ENCODE measurements around the gene GJD3.
"Not testable (repeated sequence)": the region's sequence is repeated elsewhere in the genome, so short reads cannot be mapped to it uniquely, and the experiment has no call there.

GJD3 gene

GRCh38 chr17:40367728-40368127 is 3.2 kb upstream of the GJD3 start:
- ATAC-seq, result not testable (repeated sequence)

GRCh38 chr17:40366861-40367518 is 2.5 kb upstream of the GJD3 start:
- no peak for ATAC-seq
- DNase-seq, result no peak

More at GRCh38 chr17:40367728-40368127, 3.2 kb upstream of the GJD3 start:
- not testable (repeated sequence) for DNase-seq

DNA sequence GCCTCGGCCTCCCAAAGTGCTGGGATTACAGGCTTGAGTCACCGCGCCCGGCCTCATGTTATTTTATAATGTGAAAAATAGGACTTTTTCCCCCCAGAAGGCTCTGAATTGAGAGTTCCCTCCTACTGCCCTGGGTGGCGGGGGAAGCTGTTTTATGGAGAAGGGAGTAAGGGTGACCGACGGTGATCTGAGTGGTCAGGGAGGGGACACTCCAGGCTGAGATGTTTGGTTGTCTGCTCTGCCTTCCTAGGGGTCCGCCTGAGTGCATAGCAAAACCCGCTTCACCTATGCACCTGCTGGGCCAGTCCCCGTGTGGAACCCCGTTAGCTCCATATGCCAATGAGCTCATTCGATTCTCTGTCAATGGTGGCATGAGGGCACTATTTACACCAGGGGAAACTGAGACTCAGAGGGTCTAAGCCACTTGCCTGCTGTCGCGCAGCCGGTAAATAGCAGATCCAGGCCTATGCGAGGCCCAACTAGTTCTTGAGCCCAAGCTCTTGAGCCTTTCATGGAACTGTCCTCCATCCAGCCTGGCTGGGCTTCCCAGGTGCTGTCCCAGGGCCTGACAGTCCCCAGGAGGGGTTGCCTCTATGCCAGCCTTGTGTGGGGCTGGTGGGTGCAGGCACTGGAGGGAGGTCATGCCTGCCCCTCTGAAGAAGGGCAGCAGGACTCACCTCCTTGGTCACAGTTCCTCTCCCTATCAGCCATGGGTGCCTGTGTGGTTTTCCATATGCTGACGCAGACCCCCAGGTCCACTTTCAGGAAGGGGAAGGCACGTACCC is 1.7 kb upstream of the GJD3 start:
- DNase-seq (no peak), ATAC-seq (no peak)

GRCh38 chr17:40364906-40365305 is 369 bp upstream of the GJD3 start:
- no peak for ATAC-seq

GRCh38 chr17:40363111-40363827 is 1.3 kb downstream of the GJD3 start:
- DNase-seq (peak; percentile 47), ATAC-seq (peak; percentile 20)

More at GRCh38 chr17:40364906-40365305, 369 bp upstream of the GJD3 start:
- no peak for DNase-seq

DNA sequence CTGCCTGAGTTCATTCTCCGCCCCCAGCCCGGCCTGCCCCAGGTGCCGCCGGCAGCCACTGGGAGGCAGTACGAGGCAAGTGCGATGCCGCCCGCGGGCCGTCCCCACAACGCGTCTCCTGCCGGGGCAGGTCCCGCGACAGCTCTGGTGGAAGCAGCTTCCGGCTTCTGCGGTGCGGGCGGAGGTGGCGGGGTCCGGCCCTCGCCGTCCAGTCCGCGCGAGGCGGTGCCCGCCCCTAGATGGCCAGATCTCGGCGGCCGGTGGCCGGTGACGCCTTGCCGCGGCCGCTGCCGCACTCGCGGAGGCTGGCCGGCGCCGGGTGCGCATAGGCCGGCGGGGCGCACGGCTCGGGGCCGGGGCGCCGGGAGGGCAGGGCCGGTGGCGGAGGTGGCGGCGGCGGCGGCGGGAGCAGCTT is 1.8 kb downstream of the GJD3 start:
- DNase-seq (peak; percentile 91), ATAC-seq (peak; percentile 91)

DNA sequence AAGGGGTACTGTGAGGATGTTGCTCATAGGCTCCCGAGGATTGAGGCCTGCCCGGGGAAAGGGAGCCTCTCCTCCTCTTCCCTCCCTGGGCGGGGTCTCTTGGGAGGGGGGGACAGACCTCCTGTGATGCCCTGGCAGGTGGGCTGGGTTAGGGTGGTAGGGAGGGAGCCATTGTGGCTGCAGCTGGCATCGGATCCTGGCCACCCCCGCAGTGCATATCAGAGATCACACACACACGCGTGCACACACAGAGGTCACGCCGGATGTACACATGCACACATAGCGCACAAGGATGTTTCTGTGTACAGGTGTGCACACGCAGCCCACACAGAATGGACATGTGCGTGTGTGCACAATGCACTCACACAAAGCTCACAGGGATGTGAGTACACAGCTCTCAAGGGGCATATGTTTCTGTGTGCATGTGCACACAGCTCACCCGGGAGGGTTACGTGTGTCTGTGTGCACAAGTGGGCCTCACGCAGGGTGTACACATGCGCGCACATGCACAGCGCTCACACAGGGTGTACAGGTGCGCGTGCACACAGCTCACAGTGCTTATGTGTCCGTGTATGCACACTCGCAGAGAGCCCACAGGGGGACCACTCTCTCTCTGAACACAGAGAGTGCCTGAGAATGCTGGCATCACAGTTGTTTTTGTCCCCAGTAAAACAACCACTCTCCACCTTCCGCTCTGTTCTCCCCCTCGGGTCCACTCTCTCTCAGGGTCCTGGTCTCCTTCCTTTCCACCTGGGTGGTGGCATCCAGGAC is 2.4 kb downstream of the GJD3 start:
- DNase-seq, result no peak
- ATAC-seq, result peak; percentile 7

GRCh38 chr17:40361063-40361924 is 3.2 kb downstream of the GJD3 start:
- no peak for ATAC-seq

GRCh38 chr17:40360091-40360490 is 4.4 kb downstream of the GJD3 start:
- no peak for DNase-seq
- no peak for ATAC-seq

More at GRCh38 chr17:40361063-40361924, 3.2 kb downstream of the GJD3 start:
- no peak for DNase-seq

GRCh38 chr17:40358323-40359038 is 6.1 kb downstream of the GJD3 start:
- DNase-seq (peak; percentile 94), ATAC-seq (peak; percentile 54)

DNA sequence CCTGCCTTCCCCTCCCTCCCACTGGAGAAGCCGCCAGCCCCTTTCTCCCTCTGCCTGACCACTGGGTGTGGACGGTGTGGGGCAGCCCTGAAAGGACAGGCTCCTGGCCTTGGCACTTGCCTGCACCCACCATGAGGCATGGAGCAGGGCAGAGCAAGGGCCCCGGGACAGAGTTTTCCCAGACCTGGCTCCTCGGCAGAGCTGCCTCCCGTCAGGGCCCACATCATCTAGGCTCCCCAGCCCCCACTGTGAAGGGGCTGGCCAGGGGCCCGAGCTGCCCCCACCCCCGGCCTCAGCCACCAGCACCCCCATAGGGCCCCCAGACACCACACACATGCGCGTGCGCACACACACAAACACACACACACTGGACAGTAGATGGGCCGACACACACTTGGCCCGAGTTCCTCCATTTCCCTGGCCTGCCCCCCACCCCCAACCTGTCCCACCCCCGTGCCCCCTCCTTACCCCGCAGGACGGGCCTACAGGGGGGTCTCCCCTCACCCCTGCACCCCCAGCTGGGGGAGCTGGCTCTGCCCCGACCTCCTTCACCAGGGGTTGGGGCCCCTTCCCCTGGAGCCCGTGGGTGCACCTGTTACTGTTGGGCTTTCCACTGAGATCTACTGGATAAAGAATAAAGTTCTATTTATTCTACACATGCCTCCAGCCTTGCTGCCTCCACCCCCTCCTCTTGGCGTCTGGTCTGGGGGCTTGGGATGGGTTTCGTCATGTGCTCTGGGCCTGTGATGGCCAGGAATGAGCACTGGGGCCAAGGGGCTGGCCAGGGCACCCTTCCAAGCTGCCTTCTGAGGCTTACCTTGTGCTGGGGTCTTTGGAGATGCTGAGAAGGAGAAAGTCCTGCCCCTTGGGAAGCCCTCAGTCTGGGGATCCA is 7.3 kb downstream of the GJD3 start:
- ATAC-seq (no peak), DNase-seq (no peak)

- ATAC-seq (no peak), DNase-seq (no peak)
Observed at GRCh38 chr17:40355804-40356758, 8.5 kb downstream of the GJD3 start.

DNA sequence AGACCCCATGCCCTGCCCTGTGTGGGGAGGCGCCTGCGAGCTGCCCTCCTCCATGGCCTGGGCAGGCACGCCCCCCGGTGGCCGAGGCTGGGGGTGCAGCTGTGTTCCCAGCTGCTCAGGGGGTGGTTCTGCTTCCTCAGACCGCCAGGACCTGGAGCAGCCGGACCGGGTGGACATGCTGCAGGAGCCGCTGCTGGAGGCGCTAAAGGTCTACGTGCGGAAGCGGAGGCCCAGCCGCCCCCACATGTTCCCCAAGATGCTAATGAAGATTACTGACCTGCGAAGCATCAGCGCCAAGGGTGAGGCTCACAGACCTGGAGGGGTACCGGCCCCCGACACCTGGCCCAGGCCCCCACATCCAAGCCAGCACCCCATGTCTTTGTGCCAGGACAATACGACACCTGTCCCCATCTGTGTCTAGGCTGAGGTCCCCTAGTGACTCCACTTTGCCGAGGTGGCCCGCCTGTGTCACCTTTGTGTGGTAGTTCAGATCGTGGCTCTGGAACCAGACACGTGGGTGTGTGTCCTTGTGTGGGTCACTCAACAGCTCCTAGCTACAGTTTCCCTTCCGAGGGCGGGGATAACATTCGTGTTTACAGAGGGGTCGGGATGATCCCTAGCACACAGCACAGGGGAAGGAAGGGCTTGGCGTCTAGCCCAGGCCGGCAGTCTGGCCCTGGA is 9.3 kb downstream of the GJD3 start:
- DNase-seq (peak; percentile 90), ATAC-seq (peak; percentile 62)

DNA sequence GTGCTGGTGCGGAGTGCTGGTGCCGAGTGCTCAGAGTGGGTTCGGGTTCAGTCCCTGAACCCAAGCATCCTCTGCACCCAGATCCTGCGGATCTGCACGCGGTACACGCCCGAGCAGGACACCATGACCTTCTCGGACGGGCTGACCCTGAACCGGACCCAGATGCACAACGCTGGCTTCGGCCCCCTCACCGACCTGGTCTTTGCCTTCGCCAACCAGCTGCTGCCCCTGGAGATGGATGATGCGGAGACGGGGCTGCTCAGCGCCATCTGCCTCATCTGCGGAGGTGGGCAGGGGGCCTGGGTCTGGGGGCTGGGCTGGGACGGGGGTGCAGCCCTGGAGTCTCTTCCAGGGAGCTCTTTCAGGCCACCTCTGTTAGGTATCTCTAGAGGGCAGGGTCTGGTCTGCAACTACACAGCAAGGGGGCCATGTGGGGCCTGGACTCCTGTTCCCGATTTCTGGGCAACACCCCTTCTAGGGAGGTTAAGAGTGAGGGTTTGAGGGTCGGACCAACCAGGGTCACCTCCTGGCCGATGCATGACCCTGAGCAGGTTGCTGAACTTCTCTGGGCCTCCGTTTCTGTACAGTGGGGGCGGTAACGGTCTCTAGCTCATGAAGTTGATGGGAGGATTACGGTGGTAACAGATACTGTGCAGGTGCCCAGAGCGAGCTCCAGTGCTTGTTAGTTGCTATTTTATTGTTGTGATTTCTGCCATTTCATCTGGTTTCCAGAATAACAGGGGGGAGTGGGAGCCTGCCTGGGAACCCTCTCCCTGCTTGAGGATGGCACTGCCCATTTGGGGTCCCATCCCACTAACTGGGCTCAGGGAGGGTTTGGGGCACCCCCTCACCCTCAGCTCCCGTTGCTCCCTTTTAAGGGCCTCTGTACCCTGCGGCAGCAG is 10.1 kb downstream of the GJD3 start:
- ATAC-seq (no peak), DNase-seq (no peak)

DNA sequence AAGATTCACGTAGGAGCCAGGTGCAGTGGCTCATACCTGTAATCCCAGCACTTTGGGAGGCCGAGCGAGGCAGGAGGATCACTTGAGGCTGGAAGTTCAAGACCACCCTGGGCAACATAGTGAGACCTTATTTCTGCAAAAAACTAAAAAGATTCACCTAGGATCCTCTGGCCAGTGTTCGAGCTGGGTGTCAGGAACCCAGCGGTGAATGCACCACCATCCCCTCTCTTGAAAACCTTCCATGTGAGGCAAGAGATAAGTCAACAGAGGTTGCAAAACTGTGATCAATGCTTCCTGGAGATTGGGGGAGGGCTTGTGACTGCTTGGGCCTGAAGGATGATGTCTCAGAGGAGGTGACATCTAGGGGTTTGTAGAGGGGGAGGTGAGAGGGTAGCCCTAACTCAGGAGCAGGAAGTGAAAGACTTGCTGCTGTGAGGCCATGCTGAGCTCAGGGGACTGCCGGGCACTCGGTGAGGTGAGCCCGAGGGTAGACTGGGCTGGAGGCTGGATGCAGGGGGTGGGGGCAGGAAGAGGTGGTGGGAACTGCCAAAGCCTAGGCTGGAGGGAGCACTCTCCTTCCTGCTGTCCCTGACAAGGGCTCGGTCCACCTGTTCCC is 11.7 kb downstream of the GJD3 start:
- DNase-seq (no peak), ATAC-seq (no peak)

- no peak for ATAC-seq
- DNase-seq, result no peak
Observed at GRCh38 chr17:40352237-40352778, 12.2 kb downstream of the GJD3 start.

All from stimulated activated naive CD8-positive, alpha-beta T cell treated with anti-CD3 and anti-CD28 coated beads, Interleukin-15, Interleukin-2, amounts not matched to agents 100 U/mL and 50 U/mL, for 24 hours (primary cell).